GM12878 (cell line): ENCODE results near the gene NAMPT. TPM values are rescaled to one million over a fixed set of nuclear protein-coding genes. Genes with fewer than 3 reads are reported as not detected.

ENCODE experiments used
- ATAC-seq: fragments of 200-7000 bp; cut with Tn5 transposase; 3 replicates; pipeline ENCODE4 v1.9.1; 2020; ENCODE audit warnings: mild to moderate bottlenecking, moderate library complexity
- BruUV-seq: library from RNA; stranded (reverse); fragments of 400-500 nt; replicated peaks from 2 replicates; lab custom pipeline; 2021; lab: Mats Ljungman, UMichigan
- CTCF ChIA-PET: fragments of 300-600 bp; sonication (Branson Sonifier 250); formaldehyde crosslinking; extraction: SDS; loops from one replicate; lab custom pipeline; 2021; ENCODE audit warnings: inconsistent platforms; lab: Yijun Ruan, JAX
- POLR2A ChIA-PET: fragments of 350-600 bp; formaldehyde crosslinking; extraction: SDS; loops from one replicate; lab custom pipeline; 2021; ENCODE audit warnings: inconsistent platforms; lab: Charles Lee
- RAD21 ChIA-PET: fragments of 300-600 bp; sonication (Branson Sonifier 250); formaldehyde crosslinking; loops from one replicate; lab custom pipeline; 2023; ENCODE audit warnings: antibody characterized with exemption; ENCODE audit not compliant: unreplicated experiment; lab: Charles Lee
- SMC1A ChIA-PET: fragments of 300-600 bp; sonication (Branson Sonifier 250); formaldehyde crosslinking; loops from one replicate; lab custom pipeline; 2023; ENCODE audit not compliant: unreplicated experiment, uncharacterized antibody; lab: Charles Lee
- DNase-seq: peaks from one replicate; pipeline ENCODE4 v3.0.0-alpha.2; 2011; ENCODE audit warnings: low read depth, low spot score
- FAIRE-seq: peaks from 3 replicates; lab custom pipeline; 2011; peaks lifted over from hg19 to GRCh38; lab: Jason Lieb, UNC
- H2AFZ ChIP-seq: 2 replicates; pipeline ENCODE4 v1.6.0; 2011; ENCODE audit warnings: low read depth, low read length, control low read depth; ENCODE audit not compliant: control insufficient read depth
- H3K27ac ChIP-seq: 2 replicates; pipeline ENCODE4 v1.5.1; 2011; ENCODE audit warnings: control low read depth; ENCODE audit not compliant: control insufficient read depth, insufficient read depth
- H3K27me3 ChIP-seq, 2 experiments: replicated peaks in 1 of 2; 2 replicates each; pipeline versions ENCODE4 v1.6.0 to v1.6.1; 2011; ENCODE audit warnings: low read length in 1 of 2; ENCODE audit not compliant: control insufficient read depth in 2 of 2, insufficient read depth in 2 of 2
- H3K36me3 ChIP-seq, 2 experiments: 2 replicates each; pipeline ENCODE4 v1.5.1; 2011; ENCODE audit warnings: low read length in 1 of 2; ENCODE audit not compliant: control insufficient read depth in 2 of 2, insufficient read depth in 2 of 2
- H3K4me1 ChIP-seq: 2 replicates; pipeline ENCODE4 v1.6.1; 2011; ENCODE audit warnings: mild to moderate bottlenecking, low read length, moderate library complexity, mixed read lengths; ENCODE audit not compliant: control insufficient read depth, insufficient read depth
- H3K4me2 ChIP-seq: 2 replicates; pipeline ENCODE4 v1.6.0; 2011; ENCODE audit warnings: control low read depth; ENCODE audit not compliant: control insufficient read depth, insufficient read depth
- H3K4me3 ChIP-seq: fragments of 200-600 bp; sonication (generic); 2 replicates; pipeline ENCODE4 v1.5.1; 2016
- H3K79me2 ChIP-seq: 2 replicates; pipeline ENCODE4 v1.6.0; 2011; ENCODE audit warnings: low read length; ENCODE audit not compliant: control insufficient read depth, insufficient read depth
- H3K9ac ChIP-seq: 2 replicates; pipeline ENCODE4 v1.8.0; 2011; ENCODE audit warnings: low read length, control low read depth, mixed read lengths; ENCODE audit not compliant: control insufficient read depth, insufficient read depth
- H3K9me3 ChIP-seq: replicated peaks from 3 replicates; pipeline ENCODE4 v1.5.1; 2011; ENCODE audit warnings: mild to moderate bottlenecking, low read length; ENCODE audit not compliant: control insufficient read depth, insufficient read depth
- H4K20me1 ChIP-seq: 2 replicates; pipeline ENCODE4 v1.6.0; 2011; ENCODE audit not compliant: control insufficient read depth, insufficient read depth
- BCLAF1 ChIP-seq: fragments of 450-650 bp; IDR thresholded peaks from 2 replicates; pipeline ENCODE4 v1.6.1; 2017; ENCODE audit warnings: antibody characterized with exemption, mild to moderate bottlenecking, moderate library complexity
- CBX5 ChIP-seq: sonication (generic); IDR thresholded peaks from 2 replicates; pipeline ENCODE4 v1.6.1; 2016; ENCODE audit warnings: low read depth, moderate library complexity, mild to moderate bottlenecking, inconsistent platforms
- CEBPZ ChIP-seq: fragments of 150-350 bp; IDR thresholded peaks from 2 replicates; pipeline ENCODE4 v1.6.1; 2016; ENCODE audit warnings: low read depth, low read length
- CREB1 ChIP-seq: IDR thresholded peaks from 2 replicates; pipeline ENCODE4 v1.6.1; 2012; ENCODE audit warnings: low read depth, mild to moderate bottlenecking, inconsistent platforms
- ESRRA ChIP-seq: IDR thresholded peaks from 2 replicates; pipeline ENCODE4 v1.6.1; 2012; ENCODE audit warnings: mild to moderate bottlenecking, low read length, improper control_type of control experiment
- IRF5 ChIP-seq: fragments of 450-650 bp; IDR thresholded peaks from 2 replicates; pipeline ENCODE4 v1.6.1; 2017; ENCODE audit warnings: borderline replicate concordance
- JUND ChIP-seq: IDR thresholded peaks from 2 replicates; pipeline ENCODE4 v1.6.1; 2012; ENCODE audit warnings: low read depth, mild to moderate bottlenecking, low read length, improper control_type of control experiment, moderate library complexity
- MEF2B ChIP-seq: fragments of 450-650 bp; IDR thresholded peaks from 2 replicates; pipeline ENCODE4 v1.6.1; 2018; ENCODE audit warnings: mild to moderate bottlenecking, moderate library complexity; ENCODE audit not compliant: partially characterized antibody, poor library complexity, severe bottlenecking
- PBX3 ChIP-seq: IDR thresholded peaks from 2 replicates; pipeline ENCODE4 v1.6.1; 2011; ENCODE audit warnings: mild to moderate bottlenecking, low read depth, low read length, moderate library complexity; ENCODE audit not compliant: insufficient replicate concordance
- SIN3A ChIP-seq: IDR thresholded peaks from 2 replicates; pipeline ENCODE4 v1.6.1; 2012; ENCODE audit warnings: low read depth, low read length, improper control_type of control experiment
- ZNF384 ChIP-seq: IDR thresholded peaks from 2 replicates; pipeline ENCODE4 v1.6.1; 2012; ENCODE audit warnings: low read depth, mild to moderate bottlenecking, low read length, improper control_type of control experiment, borderline replicate concordance
- WGBS: methylation state at CpG from one replicate; pipeline ENCODE4 v1.1.6; 2016; ENCODE audit warnings: low lambda C conversion rate; ENCODE audit not compliant: insufficient replicate concordance, insufficient coverage; ENCODE audit errors: missing lambda C conversion rate; 5-methylcytosine and 5-hydroxymethylcytosine counted together
- in situ Hi-C: fragments of 300-500 bp; cut with MboI; formaldehyde crosslinking; loops from 9 replicates; pipeline ENCODE4 v1.14.3; 2018; ENCODE audit warnings: mixed read lengths
- intact Hi-C: fragments of 100-400 bp; cut with micrococcal nuclease; formaldehyde crosslinking; loops from one replicate; pipeline ENCODE4 v1.14.2; 2022; ENCODE audit not compliant: unreplicated experiment
- polyA plus RNA-seq, 11 experiments: library from polyadenylated mRNA; depleted of rRNA in 4 of 11; unstranded in 6 of 11; stranded (reverse) in 5 of 11; fragments of >200 nt; fragmentation: Nextera tagmentation in 4 of 11; fragmentation: Illumina TruSeq in 1 of 11; extraction: Ambion mirVana in 4 of 11; extraction: Trizol in 1 of 11; gene quantifications; 1 replicate in 1 of 11; 2 replicates in 10 of 11; pipeline versions ENCODE4 v1.2.1 to v1.2.3, GENCODE V29; 2011 to 2016; ENCODE audit warnings: inconsistent platforms in 2 of 11, missing spikeins in 2 of 11, low read depth in 1 of 11
- total RNA-seq, 4 experiments: library from RNA; depleted of rRNA in 3 of 4; stranded (reverse); fragments of >200 nt in 3 of 4; fragmentation: Illumina TruSeq in 1 of 4; extraction: Trizol in 1 of 4; gene quantifications; 2 replicates each; pipeline versions ENCODE4 v1.2.1 to v1.2.3, GENCODE V29; 2013 to 2021

Gene NAMPT
- total and polyA plus RNA-seq, 10 of the 15 experiments (the other 5 are each of a cell fraction or from before 2014, with no cell fraction given), result 28.3 to 173 (median 75.0) TPM

GRCh38 chr7:106312099-106312871 is 27.5 kb upstream of the NAMPT start:
- Histone ChIP-seq H3K27me3 (no peaks in the 10 kb centered on the region), H4K20me1 (no peaks in the 10 kb centered on the region), H3K36me3 (no peaks in the 10 kb centered on the region), H3K79me2 (no peaks in the 10 kb centered on the region), H3K4me1 (peaks cover 5% of the 10 kb centered on the region; the same call in 1 of the 2 replicates), H3K9ac (no peak overlapping the region), H3K4me2 (no peak overlapping the region), H3K9me3 (no peaks in the 10 kb centered on the region; the same call in 2 of the 3 replicates), H2AFZ (no peak overlapping the region), H3K4me3 (no peak overlapping the region), H3K27ac (no peak overlapping the region)
- ChIA-PET CTCF (interaction anchor here (0.7 kb wide), 1 partner anchor 8 kb away, joined by 3 read pairs; no protein-coding TSS in a partner anchor), RAD21 (no interaction called here), POLR2A (no interaction called here), SMC1A (no interaction called here)
- 53% methylated on average over 4 of the region's 4 CpGs for WGBS
- ATAC-seq (no peak), FAIRE-seq (peak; percentile 47), DNase-seq (no peak)
- intact Hi-C loops (no loop called here), in situ Hi-C loops (no loop called here)
- BruUV-seq, result no TSS peak
- TF ChIP-seq SIN3A, result no peak
- TF ChIP-seq CREB1, result no peak
- no peak for TF ChIP-seq CBX5
- no peak for TF ChIP-seq MEF2B
- TF ChIP-seq IRF5, result no peak
- no peak for TF ChIP-seq BCLAF1
- TF ChIP-seq ZNF384, result no peak
- no peak for TF ChIP-seq ESRRA
- TF ChIP-seq CEBPZ, result no peak
- no peak for TF ChIP-seq PBX3
- no peak for TF ChIP-seq JUND
